NOMO-1 (cell line): ENCODE measurements around the gene RBM4B.

Experiments
- DNase-seq, 2 experiments: peaks; one replicate each; lab custom pipeline; 2025; ENCODE audit not compliant: unreplicated experiment in 2 of 2; lab: John Stamatoyannopoulos, UW

RBM4B gene

GRCh38 chr11:66688561-66689534 is 11.2 kb upstream of the RBM4B start:
- no peak for DNase-seq

- DNase-seq = no peak
These were observed 10.2 kb upstream of the RBM4B start for GRCh38 chr11:66687831-66688281.

- no peak for DNase-seq
These were observed 9.4 kb upstream of the RBM4B start for GRCh38 chr11:66686801-66687750.

GRCh38 chr11:66686100-66686785 is 8.6 kb upstream of the RBM4B start:
- no peak for DNase-seq

GRCh38 chr11:66685276-66686099 is 7.8 kb upstream of the RBM4B start:
- no peak for DNase-seq

GRCh38 chr11:66684635-66685034 is 6.9 kb upstream of the RBM4B start:
- DNase-seq = no peak

GRCh38 chr11:66683877-66684276 is 6.2 kb upstream of the RBM4B start:
- no peak for DNase-seq

GRCh38 chr11:66680966-66681645 is 3.4 kb upstream of the RBM4B start:
- no peak for DNase-seq

- no peak for DNase-seq
These were observed 622 bp downstream of the RBM4B start for GRCh38 chr11:66676931-66677598.

- peak; percentile 47 to 61 for DNase-seq
These were observed 1.3 kb downstream of the RBM4B start for GRCh38 chr11:66676282-66676919.

- no peak for DNase-seq
These were observed 2.6 kb downstream of the RBM4B start for GRCh38 chr11:66674964-66675602.

- DNase-seq = no peak
These were observed 6.9 kb downstream of the RBM4B start for GRCh38 chr11:66670816-66671215.

GRCh38 chr11:66665369-66665768 is 12.3 kb downstream of the RBM4B start:
- no peak for DNase-seq

GRCh38 chr11:66663741-66664296 is 13.9 kb downstream of the RBM4B start:
- DNase-seq = no peak

- peak; percentile 61 to 86 for DNase-seq
These were observed 17.9 kb downstream of the RBM4B start for GRCh38 chr11:66659763-66660162.

GRCh38 chr11:66653123-66653522 is 24.6 kb downstream of the RBM4B start:
- no peak for DNase-seq

- DNase-seq = no peak
These were observed 25.0 kb downstream of the RBM4B start for GRCh38 chr11:66652651-66653050.
